Common myeloid progenitor, CD34-positive (primary cell): ENCODE measurements around the gene PCCA.
"Not testable (repeated sequence)": the region's sequence is repeated elsewhere in the genome, so short reads cannot be mapped to it uniquely, and the experiment has no call there.

ENCODE experiments used
- CTCF ChIA-PET: fragments of 350-600 bp; sonication (Branson Sonifier 250); formaldehyde crosslinking; loops from one replicate; lab custom pipeline; 2021; ENCODE audit warnings: antibody characterized with exemption; lab: Charles Lee
- POLR2A ChIA-PET: fragments of 350-600 bp; sonication (Branson Sonifier 250); formaldehyde crosslinking; loops from one replicate; lab custom pipeline; 2021; ENCODE audit warnings: antibody characterized with exemption; lab: Charles Lee
- DNase-seq, 3 donors: peaks; one replicate each; pipeline versions ENCODE4 v3.0.0 to v3.0.0-alpha.2; 2013
- H3K27ac ChIP-seq, 2 experiments: 1 replicate in 1 of 2; 2 replicates in 1 of 2; pipeline ENCODE4 v1.7.0; 2013; ENCODE audit warnings: inconsistent platforms in 2 of 2, low read length in 2 of 2, mild to moderate bottlenecking in 2 of 2, low read depth in 1 of 2, moderate library complexity in 1 of 2; ENCODE audit not compliant: severe bottlenecking in 2 of 2, insufficient read depth in 1 of 2, poor library complexity in 1 of 2
- H3K27me3 ChIP-seq, 5 experiments: replicated peaks in 2 of 5; 1 replicate in 3 of 5; 2 replicates in 2 of 5; pipeline versions ENCODE4 v1.6.1 to v1.7.0; 2013; ENCODE audit warnings: low read length in 4 of 5, mild to moderate bottlenecking in 2 of 5, moderate library complexity in 2 of 5, inconsistent platforms in 1 of 5; ENCODE audit not compliant: insufficient read depth in 5 of 5, control insufficient read depth in 4 of 5
- H3K36me3 ChIP-seq, 4 experiments: 1 replicate in 2 of 4; 2 replicates in 2 of 4; pipeline versions ENCODE4 v1.6.1 to v1.7.0; 2013; ENCODE audit warnings: low read length in 3 of 4, control low read depth in 1 of 4, mild to moderate bottlenecking in 1 of 4; ENCODE audit not compliant: control insufficient read depth in 4 of 4, insufficient read depth in 4 of 4
- H3K4me1 ChIP-seq, 4 experiments: 1 replicate in 3 of 4; 2 replicates in 1 of 4; pipeline versions ENCODE4 v1.6.1 to v1.7.1; 2013; ENCODE audit warnings: low read length in 3 of 4, mild to moderate bottlenecking in 3 of 4, control low read depth in 1 of 4, inconsistent platforms in 1 of 4, moderate library complexity in 1 of 4; ENCODE audit not compliant: control insufficient read depth in 4 of 4, insufficient read depth in 4 of 4; ENCODE audit errors: control extremely low read depth in 1 of 4
- H3K4me3 ChIP-seq, 7 experiments: 1 replicate in 4 of 7; 2 replicates in 3 of 7; pipeline versions ENCODE4 v1.5.1 to v1.7.0; 2013; ENCODE audit warnings: mild to moderate bottlenecking in 7 of 7, low read length in 6 of 7, moderate library complexity in 6 of 7, inconsistent platforms in 2 of 7, low read depth in 2 of 7, control low read depth in 1 of 7; ENCODE audit not compliant: insufficient read depth in 4 of 7, control insufficient read depth in 1 of 7; ENCODE audit errors: extremely low read depth in 1 of 7
- H3K9me3 ChIP-seq, 5 experiments: 1 replicate in 4 of 5; 2 replicates in 1 of 5; pipeline versions ENCODE4 v1.6.1 to v1.7.1; 2013; ENCODE audit warnings: low read length in 4 of 5, mild to moderate bottlenecking in 2 of 5, inconsistent platforms in 1 of 5, low read depth in 1 of 5, moderate library complexity in 1 of 5; ENCODE audit not compliant: control insufficient read depth in 4 of 5, insufficient read depth in 2 of 5; ENCODE audit errors: control extremely low read depth in 1 of 5
- WGBS: methylation state at CpG from one replicate; pipeline ENCODE4 v1.1.5; 2013; ENCODE audit not compliant: insufficient coverage; 5-methylcytosine and 5-hydroxymethylcytosine counted together

PCCA gene

DNA sequence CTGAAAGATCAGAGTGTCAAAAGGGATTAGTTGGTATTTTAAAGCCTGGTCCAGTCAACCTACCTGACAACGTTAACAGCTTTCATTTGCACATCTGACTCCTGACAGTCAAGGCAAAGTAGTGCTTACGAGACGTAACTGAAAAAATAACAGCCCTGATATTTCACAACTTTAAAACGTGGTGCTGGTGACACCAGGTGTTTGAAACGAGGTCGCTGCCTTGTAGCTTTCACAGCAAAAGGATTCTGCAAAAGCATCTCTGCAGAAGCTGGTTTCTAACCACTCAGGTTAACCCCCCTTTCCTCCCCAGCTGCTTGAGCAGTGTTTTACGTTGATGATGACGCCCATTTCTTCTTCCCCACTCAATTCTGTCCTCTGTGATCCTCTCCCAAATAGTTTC lies 476.4 kb downstream of the PCCA start:
- WGBS = 85% methylated on average over 8 of the region's 8 CpGs

DNA sequence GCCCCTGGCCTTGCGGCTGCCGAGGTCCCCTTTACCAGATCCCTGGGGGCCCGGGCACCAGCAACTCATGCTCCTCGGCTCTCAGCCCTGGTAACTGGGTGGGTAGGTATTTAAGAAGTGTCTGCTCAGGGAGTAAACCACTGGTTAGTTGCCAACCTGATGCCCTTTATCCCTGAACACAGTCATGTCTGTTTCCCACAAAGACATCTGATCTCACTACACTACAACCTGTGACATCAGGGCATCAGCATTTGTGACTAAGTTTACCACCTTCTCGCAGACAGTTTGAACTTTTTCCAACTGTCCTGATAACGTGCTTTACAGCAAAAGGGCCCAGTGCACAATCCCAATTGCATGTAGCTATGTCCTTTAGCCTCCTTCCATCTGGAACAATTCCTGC lies 477.6 kb downstream of the PCCA start:
- H3K9me3 ChIP-seq = peaks cover 0 to 7% (median 4%) of the 10 kb centered on the region in 5 experiments
- no peak for DNase-seq
- 100% methylated on average over 2 of the region's 6 CpGs for WGBS
- CTCF ChIA-PET = interaction anchor here (1.5 kb wide), 1 partner anchor 8 kb away, joined by 8 read pairs; no protein-coding TSS in a partner anchor
- POLR2A ChIA-PET = no interaction called here
- no peaks in the 10 kb centered on the region for H3K36me3 ChIP-seq
- no peak overlapping the region for H3K27ac ChIP-seq
- no peaks in the 10 kb centered on the region for H3K4me1 ChIP-seq
- no peak overlapping the region for H3K4me3 ChIP-seq
- no peaks in the 10 kb centered on the region for H3K27me3 ChIP-seq

More for the DNA sequence above, 476.4 kb downstream of the PCCA start:
- H3K27ac ChIP-seq = no peak overlapping the region
- H3K27me3 ChIP-seq = no peaks in the 10 kb centered on the region
- no peak for DNase-seq
- H3K9me3 ChIP-seq = peaks cover 0 to 7% (median 4%) of the 10 kb centered on the region in 5 experiments
- ChIA-PET POLR2A (no interaction called here), CTCF (interaction anchor here (0.7 to 1.5 kb wide), 3 partner anchors 9 to 1299 kb away, joined by 3 to 8 read pairs (median 3); no protein-coding TSS in a partner anchor)
- no peaks in the 10 kb centered on the region for H3K36me3 ChIP-seq
- H3K4me3 ChIP-seq = no peak overlapping the region
- no peaks in the 10 kb centered on the region for H3K4me1 ChIP-seq

- WGBS = 43% methylated on average over 2 of the region's 2 CpGs
- Histone ChIP-seq H3K4me1 (no peaks in the 10 kb centered on the region), H3K27ac (no peak overlapping the region), H3K27me3 (no peaks in the 10 kb centered on the region), H3K4me3 (no peak overlapping the region), H3K9me3 (no peaks in the 10 kb centered on the region), H3K36me3 (no peaks in the 10 kb centered on the region)
- POLR2A ChIA-PET = no interaction called here
- CTCF ChIA-PET = interaction anchor here (0.5 to 6.5 kb wide), 23 partner anchors 8 to 554 kb away, joined by 3 to 53 read pairs (median 4); partner anchors contain the start of genes GGACT and TMTC4
- DNase-seq = peak; percentile 80 to 87 (median 83)
Observed at GRCh38 chr13:100573121-100573520, 484.2 kb downstream of the PCCA start.

DNA sequence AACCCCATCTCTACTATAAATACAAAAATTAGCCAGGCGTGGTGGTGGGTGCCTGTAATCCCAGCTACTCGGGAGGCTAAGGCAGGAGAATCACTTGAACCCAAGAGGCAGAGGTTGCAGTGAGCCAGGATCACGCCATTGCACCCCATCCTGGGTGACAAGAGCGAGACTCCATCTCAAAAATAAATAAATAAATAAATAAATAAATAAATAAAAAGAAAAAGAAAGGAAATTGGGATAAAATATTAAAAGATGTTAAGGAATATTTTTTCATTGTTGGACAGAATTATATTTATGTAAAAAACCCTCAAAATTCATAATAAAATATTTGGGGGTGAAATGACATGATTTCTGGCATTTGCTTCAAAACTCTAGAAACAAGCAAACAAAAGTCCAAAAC lies 488.3 kb downstream of the PCCA start:
- H3K27ac ChIP-seq, H3K4me3 ChIP-seq, POLR2A ChIA-PET, H3K4me1 ChIP-seq, DNase-seq, H3K36me3 ChIP-seq, CTCF ChIA-PET, H3K27me3 ChIP-seq: not testable (repeated sequence)
- WGBS = no CpG with 5 or more reads among the region's 4 CpGs
- peaks cover 0 to 14% (median 4%) of the 10 kb centered on the region in 5 experiments for H3K9me3 ChIP-seq
